ENCODE results near the gene ABRAXAS1.

GRCh38 chr4:83417566-83417965 is 67.3 kb downstream of the ABRAXAS1 start:
- TF ChIP-seq GATA2 (IDR thresholded peaks at IDR 0.05; ENCODE audit: low read depth, low read length), result no peak
- no peak for TF ChIP-seq GATA3 (IDR thresholded peaks at IDR 0.05; ENCODE audit: low read depth, low read length)
